HL-60 (cell line): ENCODE measurements around the gene KRTAP10-11.

ENCODE experiments used
- DNase-seq, 2 experiments: peaks; one replicate each; pipeline ENCODE4 v3.0.0-alpha.2; 2010 to 2020; ENCODE audit warnings: low read depth in 1 of 2, low spot score in 1 of 2
- H3K27ac ChIP-seq: fragments of 250-450 bp; sonication (Bioruptor Pico); replicated peaks from 2 replicates; pipeline ENCODE4 v1.5.1; 2020; ENCODE audit warnings: mild to moderate bottlenecking, moderate library complexity
- H3K27me3 ChIP-seq: fragments of 250-450 bp; sonication (Bioruptor Pico); 2 replicates; pipeline ENCODE4 v1.5.1; 2021; ENCODE audit warnings: mild to moderate bottlenecking, moderate library complexity; ENCODE audit not compliant: insufficient read depth, poor library complexity, severe bottlenecking
- H3K4me3 ChIP-seq: replicated peaks from 2 replicates; pipeline ENCODE4 v1.5.1; 2011; ENCODE audit warnings: mild to moderate bottlenecking, control low read depth, low read length; ENCODE audit not compliant: insufficient read depth
- GABPA ChIP-seq: IDR thresholded peaks from 2 replicates; pipeline ENCODE4 v1.6.1; 2012; ENCODE audit warnings: low read depth
- POLR2AphosphoS5 ChIP-seq: IDR thresholded peaks from 2 replicates; pipeline ENCODE4 v1.6.1; 2012; ENCODE audit warnings: low read depth
- REST ChIP-seq: IDR thresholded peaks from 2 replicates; pipeline ENCODE4 v1.6.1; 2012; ENCODE audit warnings: low read depth; ENCODE audit not compliant: insufficient replicate concordance
- SPI1 ChIP-seq: IDR thresholded peaks from 2 replicates; pipeline ENCODE4 v1.6.1; 2012; ENCODE audit warnings: low read depth, mild to moderate bottlenecking, borderline replicate concordance
- TF ChIP-seq, protein P1 (sequence below): IDR thresholded peaks from one replicate; pipeline ENCODE4 v1.5.1; 2011; ENCODE audit warnings: low read length, control low read depth, inconsistent platforms; ENCODE audit not compliant: insufficient read depth

KRTAP10-11 gene

GRCh38 chr21:44648557-44649311 is 2.5 kb downstream of the KRTAP10-11 start:
- no peak for TF ChIP-seq REST
- TF ChIP-seq GABPA: no peak
- TF ChIP-seq, protein P1, sequence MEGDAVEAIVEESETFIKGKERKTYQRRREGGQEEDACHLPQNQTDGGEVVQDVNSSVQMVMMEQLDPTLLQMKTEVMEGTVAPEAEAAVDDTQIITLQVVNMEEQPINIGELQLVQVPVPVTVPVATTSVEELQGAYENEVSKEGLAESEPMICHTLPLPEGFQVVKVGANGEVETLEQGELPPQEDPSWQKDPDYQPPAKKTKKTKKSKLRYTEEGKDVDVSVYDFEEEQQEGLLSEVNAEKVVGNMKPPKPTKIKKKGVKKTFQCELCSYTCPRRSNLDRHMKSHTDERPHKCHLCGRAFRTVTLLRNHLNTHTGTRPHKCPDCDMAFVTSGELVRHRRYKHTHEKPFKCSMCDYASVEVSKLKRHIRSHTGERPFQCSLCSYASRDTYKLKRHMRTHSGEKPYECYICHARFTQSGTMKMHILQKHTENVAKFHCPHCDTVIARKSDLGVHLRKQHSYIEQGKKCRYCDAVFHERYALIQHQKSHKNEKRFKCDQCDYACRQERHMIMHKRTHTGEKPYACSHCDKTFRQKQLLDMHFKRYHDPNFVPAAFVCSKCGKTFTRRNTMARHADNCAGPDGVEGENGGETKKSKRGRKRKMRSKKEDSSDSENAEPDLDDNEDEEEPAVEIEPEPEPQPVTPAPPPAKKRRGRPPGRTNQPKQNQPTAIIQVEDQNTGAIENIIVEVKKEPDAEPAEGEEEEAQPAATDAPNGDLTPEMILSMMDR: no peak
- TF ChIP-seq POLR2AphosphoS5: no peak
- no peak for TF ChIP-seq SPI1
- H3K27ac ChIP-seq: no peak overlapping the region
- no peaks in the 10 kb centered on the region for H3K27me3 ChIP-seq
- no peak for DNase-seq
- H3K4me3 ChIP-seq: no peak overlapping the region

DNA sequence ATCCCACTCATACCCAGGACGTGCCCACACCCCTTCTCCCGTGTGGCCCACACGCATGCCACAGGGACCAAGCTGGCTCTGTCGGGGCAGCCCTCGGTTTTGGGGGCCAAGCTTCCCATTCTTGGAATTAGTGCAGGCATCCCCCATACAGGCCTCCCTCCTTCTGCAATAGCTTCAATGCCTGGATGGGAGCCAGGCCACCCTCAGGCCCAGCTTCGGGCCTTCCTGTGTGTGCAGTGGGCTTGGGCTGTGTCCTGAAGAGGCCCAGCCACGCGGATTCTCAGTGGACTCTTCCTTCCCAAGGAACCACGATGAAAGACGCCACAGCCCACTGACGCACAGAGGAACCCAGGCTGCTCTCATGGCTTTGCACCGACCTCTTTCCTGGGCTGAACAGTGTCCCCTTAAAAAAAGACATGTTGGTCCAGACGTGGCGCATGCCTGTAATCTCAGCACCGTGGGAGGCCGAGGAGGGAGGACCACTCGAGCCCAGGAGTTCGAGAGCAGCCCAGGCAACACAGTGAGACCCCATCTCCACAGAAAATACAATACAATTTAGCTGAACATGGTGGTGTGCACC is 3.4 kb downstream of the KRTAP10-11 start:
- Histone ChIP-seq H3K27me3 (no peaks in the 10 kb centered on the region), H3K27ac (no peak overlapping the region), H3K4me3 (no peak overlapping the region)
- no peak for DNase-seq
- TF ChIP-seq POLR2AphosphoS5 (no peak), GABPA (no peak), REST (no peak), SPI1 (no peak)
- TF ChIP-seq, protein P1: no peak

- no peak overlapping the region for H3K27ac ChIP-seq
- TF ChIP-seq SPI1: no peak
- H3K27me3 ChIP-seq: no peaks in the 10 kb centered on the region
- H3K4me3 ChIP-seq: no peak overlapping the region
- no peak for DNase-seq
Observed at GRCh38 chr21:44650265-44650972, 4.2 kb downstream of the KRTAP10-11 start.

DNA sequence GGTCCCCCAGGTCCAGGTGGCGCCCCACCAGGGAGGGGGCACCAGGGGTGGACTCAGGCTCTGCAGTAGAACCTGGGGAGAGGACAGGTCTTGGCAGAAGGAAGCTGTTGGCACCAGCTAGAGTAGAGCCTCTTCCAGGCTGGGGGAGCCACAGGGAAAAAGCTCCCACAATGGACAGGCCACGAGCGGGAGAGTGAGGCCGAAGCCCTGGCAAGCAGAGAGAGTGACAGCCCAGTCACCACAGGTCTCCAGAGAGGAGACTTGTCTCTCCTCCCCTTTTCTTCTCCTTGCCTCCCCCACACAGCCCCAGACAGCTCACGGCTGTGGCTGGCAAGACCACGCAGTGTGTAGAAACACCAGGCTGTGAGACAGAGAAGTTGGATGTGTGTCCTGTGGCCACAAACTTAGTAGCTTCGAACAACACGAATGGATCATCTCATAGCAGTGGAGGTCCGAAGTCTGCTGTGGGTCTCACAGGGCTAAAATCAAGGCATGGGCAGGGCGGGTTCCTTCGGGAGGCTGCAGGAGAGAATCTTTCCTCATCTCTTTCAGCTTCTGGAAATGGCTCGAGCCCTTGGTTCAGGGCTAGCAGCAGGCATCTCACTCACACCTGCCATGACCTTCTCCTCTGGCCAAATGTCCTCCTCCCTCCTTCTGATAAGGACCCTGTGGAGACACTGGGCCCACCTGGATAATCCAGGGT is 4.9 kb downstream of the KRTAP10-11 start:
- no peak overlapping the region for H3K27ac ChIP-seq
- no peaks in the 10 kb centered on the region for H3K27me3 ChIP-seq
- TF ChIP-seq REST (no peak), SPI1 (no peak), GABPA (no peak), POLR2AphosphoS5 (no peak)
- TF ChIP-seq, protein P1: no peak
- no peak for DNase-seq
- H3K4me3 ChIP-seq: no peak overlapping the region
